GM19438 (cell line): Measurements from ENCODE around the gene TULP3.

Experiments used
- ATAC-seq: cut with Tn5 transposase; IDR thresholded peaks from one replicate; pipeline ENCODE4 v1.9.1; 2021; ENCODE audit warnings: low read depth; ENCODE audit not compliant: unreplicated experiment

Gene TULP3

GRCh38 chr12:2876431-2877046 lies 14.2 kb upstream of the TULP3 start:
- ATAC-seq: peak; percentile 43

- ATAC-seq: peak; percentile 78
Observed at GRCh38 chr12:2877047-2877952, 13.4 kb upstream of the TULP3 start, which contains the start of the genes FOXM1 and RHNO1. Gene FOXM1, minus strand, starts transcription at chr12:2877174. Its CDS starts 2,696 bp downstream, at chr12:2874478. Gene RHNO1, plus strand, starts transcription at chr12:2877223. Its CDS starts 8,144 bp downstream, at chr12:2885367.

GRCh38 chr12:2877953-2878732 lies 12.5 kb upstream of the TULP3 start:
- no peak for ATAC-seq

- no peak for ATAC-seq
Observed at GRCh38 chr12:2879853-2880252, 10.8 kb upstream of the TULP3 start.

- no peak for ATAC-seq
Observed at GRCh38 chr12:2884810-2885209, 5.9 kb upstream of the TULP3 start.

GRCh38 chr12:2886768-2887450 lies 3.8 kb upstream of the TULP3 start:
- no peak for ATAC-seq

- no peak for ATAC-seq
Observed at GRCh38 chr12:2890001-2890387, 697 bp upstream of the TULP3 start.

- peak; percentile 10 for ATAC-seq
Observed at GRCh38 chr12:2891240-2892053, 756 bp downstream of the TULP3 start.

- ATAC-seq: no peak
Observed at GRCh38 chr12:2892246-2892645, 1.6 kb downstream of the TULP3 start.

GRCh38 chr12:2893007-2893406 lies 2.3 kb downstream of the TULP3 start:
- no peak for ATAC-seq

GRCh38 chr12:2895051-2895451 lies 4.4 kb downstream of the TULP3 start:
- ATAC-seq: no peak

- ATAC-seq: no peak
Observed at GRCh38 chr12:2895511-2895910, 4.8 kb downstream of the TULP3 start.

GRCh38 chr12:2897418-2897817 lies 6.7 kb downstream of the TULP3 start:
- ATAC-seq: no peak

GRCh38 chr12:2900642-2901041 lies 10.0 kb downstream of the TULP3 start:
- no peak for ATAC-seq

- ATAC-seq: no peak
Observed at GRCh38 chr12:2902272-2902880, 11.7 kb downstream of the TULP3 start.

- no peak for ATAC-seq
Observed at GRCh38 chr12:2904260-2904659, 13.6 kb downstream of the TULP3 start.

- no peak for ATAC-seq
Observed at GRCh38 chr12:2912216-2912575, 21.5 kb downstream of the TULP3 start.

GRCh38 chr12:2919249-2919648 lies 28.6 kb downstream of the TULP3 start:
- ATAC-seq: no peak

GRCh38 chr12:2922329-2922728 lies 31.6 kb downstream of the TULP3 start:
- ATAC-seq: no peak
